Measurements from ENCODE around the gene TPBG.
"Not testable (repeated sequence)": the region's sequence is repeated elsewhere in the genome, so short reads cannot be mapped to it uniquely, and the experiment has no call there.

TPBG gene

DNA sequence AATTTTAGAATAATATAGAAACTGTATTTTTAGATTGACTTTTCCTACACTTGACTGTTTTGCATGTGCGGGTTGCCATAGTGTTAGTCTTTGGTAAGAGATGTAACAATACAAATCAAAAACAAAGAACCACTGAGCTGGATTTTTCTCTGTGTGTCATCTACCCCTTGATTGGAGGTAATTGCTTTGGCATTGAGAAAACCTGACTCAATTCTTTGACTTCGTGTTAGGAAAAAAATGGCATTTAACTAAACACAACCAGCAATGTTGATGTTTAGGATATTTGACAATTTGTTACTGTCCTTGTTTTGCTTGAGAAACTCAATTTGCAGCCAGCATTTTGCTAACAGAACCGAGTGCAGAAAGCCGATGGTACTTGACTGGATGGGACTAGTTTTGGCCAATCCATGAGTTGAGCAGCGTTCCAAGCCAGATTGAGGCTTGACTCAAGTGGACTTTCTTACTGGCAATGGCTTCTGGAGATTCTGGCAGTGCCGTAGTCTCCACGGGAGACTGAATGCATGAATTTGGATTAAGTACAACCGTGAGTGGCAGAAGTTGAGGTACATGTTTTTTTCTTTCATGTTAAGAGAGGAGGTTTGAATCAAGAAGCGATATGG lies 17.1 kb downstream of the TPBG start:
- DNase-seq: no peak

DNA sequence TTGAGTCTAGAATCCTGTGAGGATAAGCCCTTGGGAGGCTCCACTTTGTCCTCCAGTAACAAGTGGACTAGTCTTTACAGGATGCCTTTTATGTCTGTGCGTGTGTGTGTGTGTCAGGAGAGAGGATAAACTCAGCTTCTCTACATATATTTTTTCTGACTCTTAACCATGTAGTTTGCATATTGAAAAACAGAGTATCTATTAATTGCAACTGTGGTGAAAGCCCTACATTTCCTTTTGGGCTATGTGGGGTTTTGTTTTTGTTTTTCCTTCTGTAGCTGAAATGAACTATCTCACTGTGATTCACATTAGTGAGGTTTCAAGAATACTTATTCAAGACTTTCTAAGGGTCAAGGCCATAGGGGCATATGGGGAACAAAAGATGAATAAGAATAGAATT lies 17.7 kb downstream of the TPBG start:
- no peak for DNase-seq

DNA sequence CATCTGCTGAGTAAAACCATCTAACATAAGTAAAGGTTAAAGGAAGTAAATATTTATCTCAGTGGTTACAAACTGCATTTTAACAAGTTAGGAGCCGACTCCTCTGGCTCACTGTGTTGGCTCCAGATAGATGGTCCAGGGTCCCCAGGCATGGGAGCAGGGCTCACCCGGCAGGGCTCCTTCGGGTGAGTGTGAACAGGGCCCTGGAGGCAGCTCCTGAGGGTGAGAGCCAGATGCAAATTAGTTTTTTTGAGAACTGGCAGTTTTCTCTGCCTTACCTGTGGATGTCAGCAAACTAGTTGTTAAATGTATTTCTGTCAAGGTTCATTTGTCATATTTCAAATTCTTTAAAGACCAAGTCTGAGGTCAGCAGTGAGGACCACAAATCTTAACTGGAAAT lies 21.5 kb downstream of the TPBG start:
- DNase-seq: no peak

DNA sequence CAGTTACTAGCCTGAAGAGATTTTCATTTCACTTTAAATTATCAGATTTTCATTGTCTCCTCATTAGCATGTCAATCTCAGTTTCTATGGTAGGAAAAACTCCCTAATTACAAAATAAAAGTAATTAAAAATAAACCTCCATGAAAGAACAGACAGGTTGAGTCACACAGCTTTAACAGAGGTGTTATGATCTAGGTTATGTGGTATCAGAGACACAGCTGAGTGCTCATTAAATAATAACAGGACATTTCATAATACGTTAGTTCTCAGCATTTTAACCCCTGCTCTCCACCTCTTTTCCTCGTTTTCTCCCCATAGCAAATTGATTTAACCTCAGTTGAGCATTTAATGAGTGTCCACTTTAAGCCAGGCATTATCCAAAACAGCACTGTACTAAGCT lies 21.9 kb downstream of the TPBG start:
- DNase-seq: no peak

DNA sequence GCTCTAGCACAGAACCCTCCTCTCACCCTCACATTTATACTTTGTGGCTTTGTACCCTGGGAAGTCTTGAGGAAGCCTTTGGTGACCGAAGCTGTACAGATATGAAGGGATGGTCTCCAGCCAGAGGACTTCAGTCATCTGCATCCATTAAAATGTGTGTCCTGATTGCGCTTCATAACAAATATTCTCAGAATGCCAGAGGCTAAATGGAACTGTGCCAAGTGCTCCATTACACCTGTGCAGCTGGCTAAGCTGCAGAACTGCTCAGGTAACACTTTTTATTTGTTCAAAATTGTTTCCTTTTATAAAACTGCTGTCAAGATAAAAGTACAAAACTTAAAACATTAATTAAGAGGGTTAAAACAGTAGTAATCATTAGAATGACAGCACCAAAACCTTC lies 22.3 kb downstream of the TPBG start:
- DNase-seq: no peak

DNA sequence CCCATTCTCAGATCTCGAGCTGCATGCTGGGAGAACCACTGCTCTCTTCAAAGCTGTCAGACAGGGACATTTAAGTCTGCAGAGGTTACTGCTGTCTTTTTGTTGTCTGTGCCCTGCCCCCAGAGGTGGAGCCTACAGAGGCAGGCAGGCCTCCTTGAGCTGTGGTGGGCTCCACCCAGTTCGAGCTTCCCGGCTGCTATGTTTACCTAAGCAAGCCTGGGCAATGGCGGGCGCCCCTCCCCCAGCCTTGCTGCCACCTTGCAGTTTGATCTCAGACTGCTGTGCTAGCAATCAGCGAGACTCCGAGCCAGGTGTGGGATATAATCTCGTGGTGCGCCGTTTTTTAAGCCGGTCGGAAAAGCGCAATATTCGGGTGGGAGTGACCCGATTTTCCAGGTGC lies 31.2 kb downstream of the TPBG start:
- not testable (repeated sequence) for DNase-seq

DNA sequence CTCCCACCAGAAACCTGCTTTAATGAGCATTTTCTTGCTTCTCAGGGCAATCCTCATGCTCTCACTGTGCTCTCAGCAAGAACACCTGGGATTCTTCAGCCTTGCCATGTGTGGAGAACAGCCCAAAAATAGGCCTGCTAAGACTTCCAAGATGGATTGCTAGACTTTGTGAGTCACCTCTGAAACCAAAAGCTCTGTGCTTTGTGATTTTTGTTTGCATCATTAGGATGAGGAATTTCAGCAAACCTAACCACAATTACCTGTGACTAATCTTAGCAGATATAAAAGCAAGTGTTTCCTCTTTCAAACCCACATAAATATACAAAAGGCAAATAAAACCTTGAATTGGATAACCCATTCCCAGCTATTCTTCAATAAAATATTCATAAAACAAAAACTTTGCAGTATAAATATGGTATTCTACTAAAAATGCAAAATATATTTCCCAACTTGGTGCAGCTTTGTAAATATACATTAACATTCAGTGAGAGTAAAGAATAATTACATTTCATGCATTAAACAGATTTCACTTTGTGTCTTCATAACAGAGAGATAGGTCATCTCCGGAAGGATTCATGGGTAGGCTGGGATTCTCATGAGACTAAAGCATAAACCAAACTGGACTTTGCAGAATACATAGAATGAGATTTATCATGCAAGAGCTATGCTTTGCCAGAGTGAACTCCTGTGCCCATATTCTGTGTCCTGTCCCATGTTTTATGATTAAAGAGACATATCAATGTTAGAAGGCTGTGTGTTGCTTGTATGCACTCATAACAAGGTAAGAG lies 33.5 kb downstream of the TPBG start:
- no peak for DNase-seq

DNA sequence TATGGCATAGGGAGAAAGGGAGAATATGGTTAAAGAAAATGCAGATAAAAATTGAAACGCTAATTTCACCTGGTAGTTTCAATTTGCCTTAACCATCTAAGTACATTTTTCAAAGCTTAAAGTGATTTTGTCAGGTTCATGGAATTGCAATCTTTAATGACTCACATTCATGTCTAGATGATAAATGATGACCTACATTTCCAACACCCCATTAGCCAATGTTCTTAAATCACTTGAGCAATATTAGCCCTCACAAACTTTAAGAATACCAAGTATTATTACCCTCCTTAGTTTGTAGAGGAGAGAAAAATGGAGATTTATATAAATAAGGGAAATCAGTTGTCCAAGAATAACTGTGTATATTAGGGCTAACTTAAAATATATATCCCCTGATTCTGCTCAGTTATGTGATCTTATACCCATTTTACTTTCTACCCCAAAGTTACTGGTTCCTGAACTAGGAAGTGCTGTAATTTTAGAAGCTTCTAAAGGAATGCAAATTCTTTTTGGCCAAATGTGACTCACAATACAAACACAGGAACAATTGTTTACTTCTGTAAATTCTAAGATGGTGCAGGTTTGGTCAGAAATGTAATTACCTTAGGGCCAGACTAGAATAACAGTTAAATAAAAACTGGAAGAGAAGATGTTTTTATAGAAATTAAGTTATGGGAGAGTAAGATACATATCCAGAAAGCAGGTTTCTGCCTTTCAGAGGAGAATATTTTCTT lies 34.5 kb downstream of the TPBG start:
- no peak for DNase-seq

DNA sequence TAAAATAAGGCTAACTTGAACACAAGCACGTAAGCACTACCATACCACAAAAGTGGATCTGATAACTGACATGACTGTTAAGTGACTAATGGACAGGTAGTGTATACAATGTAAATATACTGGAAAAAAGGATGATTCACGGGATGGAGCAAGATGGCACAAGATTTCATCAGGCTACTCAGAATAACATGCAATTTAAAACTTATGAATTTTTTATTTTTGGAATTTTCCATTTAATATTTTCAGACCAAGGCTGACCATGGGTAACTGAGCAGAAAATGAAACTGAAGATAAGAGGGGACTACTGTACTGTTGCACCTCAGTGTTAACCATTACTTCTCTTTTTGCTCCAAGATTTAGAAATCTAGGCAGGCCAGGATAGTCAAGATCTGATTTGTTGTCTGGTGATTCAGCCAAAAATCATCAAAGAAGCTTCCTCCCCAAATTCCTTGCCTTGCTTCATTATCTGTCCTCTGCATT lies 45.4 kb downstream of the TPBG start:
- DNase-seq: no peak

DNA sequence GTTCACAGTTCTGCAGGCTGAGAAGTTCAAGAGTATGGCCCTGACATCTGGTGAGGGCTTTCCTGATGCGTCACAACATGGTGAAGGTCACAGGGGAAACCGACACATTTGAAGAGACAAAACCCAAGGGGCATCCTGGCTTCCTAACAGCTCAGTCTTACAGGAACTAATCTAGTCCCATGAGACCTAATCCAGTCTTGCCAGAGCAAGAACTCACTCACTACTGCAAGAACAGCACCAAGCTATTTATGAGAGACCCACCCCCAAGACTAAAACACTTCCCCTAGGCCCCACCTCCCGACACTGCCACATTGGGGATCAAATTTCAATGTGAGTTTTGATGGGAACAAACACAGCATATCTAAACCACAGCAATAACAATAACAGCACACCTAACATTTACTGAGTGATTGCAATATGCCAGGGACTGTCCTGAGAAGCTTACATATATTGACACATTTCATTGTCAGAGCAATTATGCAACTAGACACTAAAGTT lies 46.6 kb downstream of the TPBG start:
- no peak for DNase-seq

DNA sequence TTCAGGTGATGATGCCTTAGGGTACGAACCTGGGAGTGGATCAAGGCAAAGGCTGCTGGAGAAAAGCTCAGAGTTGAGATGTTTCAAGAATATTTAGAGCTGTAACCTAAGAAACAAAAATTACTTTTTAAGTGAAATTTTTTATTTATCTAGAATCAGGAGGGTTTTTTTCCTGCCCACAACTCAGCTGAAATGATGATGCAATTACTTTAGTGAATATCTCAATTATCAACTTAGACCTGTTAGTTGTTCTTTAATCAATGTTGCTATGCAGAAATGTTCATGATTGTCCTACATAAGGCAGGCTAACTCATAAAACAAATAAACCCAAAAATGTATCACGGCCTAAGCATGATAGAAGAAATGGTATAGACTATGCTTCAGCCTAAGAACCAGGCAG lies 50.3 kb downstream of the TPBG start:
- no peak for DNase-seq

DNA sequence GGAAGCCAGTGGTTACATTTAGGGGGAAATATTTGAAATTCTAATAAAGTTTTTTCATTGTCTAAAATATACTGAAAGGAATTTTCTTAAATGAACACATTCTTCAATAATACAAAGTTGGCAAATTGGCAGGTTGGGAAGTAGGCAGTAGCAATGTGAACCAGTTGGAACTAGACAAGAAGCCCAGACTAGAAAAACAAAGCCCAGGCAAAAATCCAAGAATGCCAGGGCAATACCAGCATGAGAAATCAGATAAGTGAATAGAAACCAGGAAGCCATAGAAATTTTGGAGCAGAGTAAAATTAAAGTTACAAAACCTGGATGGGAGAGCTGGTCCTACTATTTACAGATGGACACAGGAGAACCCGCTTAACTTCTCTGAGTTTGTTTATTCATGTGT lies 52.2 kb downstream of the TPBG start:
- no peak for DNase-seq

DNA sequence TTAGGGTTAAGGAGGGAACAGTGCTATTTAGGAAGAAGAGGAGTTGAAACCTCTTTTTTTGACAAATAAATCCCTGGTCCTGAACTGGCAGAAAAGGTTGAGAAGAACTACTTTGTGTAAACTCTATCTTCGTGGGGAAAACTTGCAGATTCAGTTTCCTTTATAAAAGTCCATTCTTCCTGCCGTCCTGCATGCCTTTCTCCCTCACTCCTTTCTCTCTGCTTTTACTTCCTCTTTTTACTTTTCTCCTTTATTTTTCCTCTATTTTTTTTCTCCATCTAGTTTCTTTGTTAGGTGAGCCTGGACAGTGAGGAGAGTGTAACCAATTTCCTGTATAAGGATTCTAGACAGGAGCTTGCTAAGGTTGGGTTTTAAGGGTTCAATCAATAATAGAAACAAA lies 52.7 kb downstream of the TPBG start:
- no peak for DNase-seq

Measured in activated CD4-positive, alpha-beta T cell treated with anti-CD3 and anti-CD28 coated beads, Interleukin-2, amount 50 U/mL, for 48 hours (primary cell).